Psoas muscle (tissue), 8 donors: ENCODE measurements around the gene MRPS7. TPM values are rescaled to one million over a fixed set of nuclear protein-coding genes. Genes with fewer than 3 reads are reported as not detected.

ENCODE experiments used
- ATAC-seq, 4 donors: fragments of 200-7000 bp; cut with Tn5 transposase; one replicate each; pipeline ENCODE4 v1.9.1; 2020; ENCODE audit warnings: moderate library complexity in 3 of 4, mild to moderate bottlenecking in 2 of 4
- DNase-seq, 2 donors: peaks; one replicate each; pipeline ENCODE4 v3.0.0-alpha.2; 2020
- H3K27ac ChIP-seq: fragments of 200-600 bp; one replicate; pipeline ENCODE4 v1.8.0; 2022
- H3K27me3 ChIP-seq, 3 donors: fragments of 200-600 bp in 1 of 3; one replicate each; pipeline versions ENCODE4 v1.6.1 to v1.8.0; 2013 to 2022; ENCODE audit warnings: low read length in 2 of 3, mild to moderate bottlenecking in 2 of 3, moderate library complexity in 1 of 3; ENCODE audit not compliant: insufficient read depth in 3 of 3
- H3K36me3 ChIP-seq, 2 donors: fragments of 200-600 bp in 1 of 2; one replicate each; pipeline versions ENCODE4 v1.6.1 to v1.8.0; 2013 to 2022; ENCODE audit warnings: low read depth in 1 of 2, mild to moderate bottlenecking in 1 of 2, moderate library complexity in 1 of 2; ENCODE audit not compliant: insufficient read depth in 1 of 2
- H3K4me1 ChIP-seq: fragments of 200-600 bp; one replicate; pipeline ENCODE4 v1.8.0; 2022
- H3K4me3 ChIP-seq: fragments of 200-600 bp; one replicate; pipeline ENCODE4 v1.8.0; 2022; ENCODE audit warnings: mild to moderate bottlenecking
- H3K9me3 ChIP-seq: fragments of 200-600 bp; one replicate; pipeline ENCODE4 v1.8.0; 2022
- WGBS, 3 donors: extraction: QIAGEN DNeasy Blood & Tissue Kit; methylation state at CpG; one replicate each; pipeline versions ENCODE4 v1.1.6 to v1.1.7; 2013; 5-methylcytosine and 5-hydroxymethylcytosine counted together
- intact Hi-C, 2 donors: fragments of 100-400 bp; cut with DNase I; formaldehyde crosslinking; loops; one replicate each; pipeline versions ENCODE4 v1.11.0 to v1.14.2; 2022
- polyA plus RNA-seq, 3 donors: library from polyadenylated mRNA; stranded (reverse); fragments of 200-250 nt; gene quantifications; one replicate each; pipeline ENCODE4 v1.2.3, GENCODE V29; 2013
- total RNA-seq, 4 donors: library from RNA; stranded (reverse); fragmentation: NEBNext Ultra II Directional in 2 of 4; extraction: Animal tissue kit (Norgen Biotek cat#: 25700) in 2 of 4; gene quantifications; one replicate each; pipeline versions ENCODE4 v1.2.1 to v1.2.4, GENCODE V29; 2021 to 2023
- TF ChIP-seq, protein P1 (sequence below): fragments of 200-600 bp; IDR thresholded peaks from one replicate; pipeline ENCODE4 v1.8.0; 2022; ENCODE audit warnings: antibody characterized with exemption
- donor health status: healthy with polysubstance abuse.
- donor health status: DM: no; HTN: no; CAD: no; lungs with moderate emphysema.
- donor health status: Bipolar disorder and iron deficiency.
- donor health status: healthy.
- donor health status: DM: yes; HTN: yes; CAD: no.
- donor health status: DM: no; HTN: no; CAD: no.
- donor health status: DM: no; HTN: no; CAD: no.
- donor health status: DM: yes; HTN: yes; CAD: no.

The MRPS7 gene
- total and polyA plus RNA-seq, 7 donors = 98.2 to 165 (median 122) TPM

DNA sequence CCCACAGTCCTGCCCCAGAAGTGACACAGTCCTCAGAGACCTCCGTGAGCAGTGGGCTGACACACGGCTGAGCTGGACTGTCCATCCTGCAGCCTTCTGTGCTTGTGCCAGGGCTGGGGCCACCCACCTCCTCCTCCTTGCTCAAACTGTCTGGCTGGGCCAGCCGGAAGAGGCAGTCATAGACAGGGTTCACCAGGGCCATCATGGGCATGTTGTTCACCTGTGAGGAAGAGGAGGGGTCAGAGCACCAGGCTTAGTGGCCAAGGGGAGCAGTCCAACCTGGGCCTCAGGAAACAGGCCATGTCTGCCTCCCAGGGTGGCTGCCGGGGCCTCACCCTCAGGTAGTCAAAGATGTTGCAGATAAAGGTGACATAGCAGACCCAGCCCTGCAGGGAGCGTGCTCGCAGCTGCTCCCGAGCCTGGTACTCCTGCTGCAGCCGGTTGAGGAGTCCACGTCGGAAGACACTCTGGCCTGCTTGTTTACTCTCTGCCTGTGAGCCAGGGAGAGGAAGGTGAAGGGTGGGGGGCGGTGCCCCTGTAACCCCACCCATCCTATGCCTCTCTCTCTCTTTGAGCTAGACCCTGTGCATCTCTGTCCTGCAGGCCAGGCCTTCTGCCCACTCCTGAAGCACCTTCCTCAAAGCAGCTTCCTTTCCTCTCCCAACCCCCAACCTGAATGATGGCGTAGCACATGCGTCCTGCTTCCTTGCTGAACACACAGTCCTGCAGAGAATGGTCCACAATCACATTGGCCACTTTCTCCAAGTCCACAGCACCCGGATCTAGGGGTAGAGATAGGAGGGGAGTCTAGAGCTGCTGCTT is 5.9 kb downstream of the MRPS7 start:
- Histone ChIP-seq H3K4me1 (peaks cover 29% of the 10 kb centered on the region), H3K4me3 (no peak overlapping the region), H3K27ac (no peak overlapping the region), H3K27me3 (no peaks in the 10 kb centered on the region), H3K9me3 (no peaks in the 10 kb centered on the region), H3K36me3 (peaks cover 3 to 54% of the 10 kb centered on the region in 2 donors)
- peak in 1 of 2 donors; percentile 39 for DNase-seq
- intact Hi-C loops = no loop called here
- WGBS, 3 donors = 33 to 43% (median 41%) methylated on average over 14 of the region's 14 CpGs
- no peak for ATAC-seq
- TF ChIP-seq, protein P1, sequence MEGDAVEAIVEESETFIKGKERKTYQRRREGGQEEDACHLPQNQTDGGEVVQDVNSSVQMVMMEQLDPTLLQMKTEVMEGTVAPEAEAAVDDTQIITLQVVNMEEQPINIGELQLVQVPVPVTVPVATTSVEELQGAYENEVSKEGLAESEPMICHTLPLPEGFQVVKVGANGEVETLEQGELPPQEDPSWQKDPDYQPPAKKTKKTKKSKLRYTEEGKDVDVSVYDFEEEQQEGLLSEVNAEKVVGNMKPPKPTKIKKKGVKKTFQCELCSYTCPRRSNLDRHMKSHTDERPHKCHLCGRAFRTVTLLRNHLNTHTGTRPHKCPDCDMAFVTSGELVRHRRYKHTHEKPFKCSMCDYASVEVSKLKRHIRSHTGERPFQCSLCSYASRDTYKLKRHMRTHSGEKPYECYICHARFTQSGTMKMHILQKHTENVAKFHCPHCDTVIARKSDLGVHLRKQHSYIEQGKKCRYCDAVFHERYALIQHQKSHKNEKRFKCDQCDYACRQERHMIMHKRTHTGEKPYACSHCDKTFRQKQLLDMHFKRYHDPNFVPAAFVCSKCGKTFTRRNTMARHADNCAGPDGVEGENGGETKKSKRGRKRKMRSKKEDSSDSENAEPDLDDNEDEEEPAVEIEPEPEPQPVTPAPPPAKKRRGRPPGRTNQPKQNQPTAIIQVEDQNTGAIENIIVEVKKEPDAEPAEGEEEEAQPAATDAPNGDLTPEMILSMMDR = no peak

DNA sequence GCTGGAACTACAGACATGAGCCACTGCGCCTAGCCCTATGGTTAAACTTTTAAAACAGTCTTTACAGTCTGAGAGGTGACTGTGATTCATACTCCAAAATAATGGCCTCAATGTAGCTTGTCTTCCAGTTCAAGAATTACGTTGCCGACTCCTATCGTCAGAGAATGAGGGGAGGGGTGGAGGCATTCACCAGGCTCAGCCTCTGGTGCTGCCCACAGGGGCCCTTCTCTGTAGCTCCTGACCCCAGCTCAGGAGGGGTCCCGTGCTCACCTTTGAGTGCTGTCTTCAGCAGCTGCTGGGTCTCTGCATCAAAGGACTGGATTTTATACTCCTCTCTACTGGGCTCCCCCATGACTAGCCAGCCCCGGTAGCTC is 8.2 kb downstream of the MRPS7 start:
- WGBS, 3 donors = 21 to 25% (median 23%) methylated on average over 6 of the region's 6 CpGs
- Histone ChIP-seq H3K27ac (peak overlapping the region; percentile 97), H3K27me3 (no peaks in the 10 kb centered on the region), H3K4me3 (peak overlapping the region; percentile 77), H3K4me1 (peaks cover 22% of the 10 kb centered on the region), H3K36me3 (peaks cover 3 to 49% of the 10 kb centered on the region in 2 donors), H3K9me3 (no peaks in the 10 kb centered on the region)
- ATAC-seq (peak in 2 of 4 donors; percentile 0 to 1), DNase-seq (no peak)
- TF ChIP-seq, protein P1 = no peak
- intact Hi-C loops = loop anchor here in 1 of 2 donors (5.0 kb wide), 1 partner anchor 63 kb away; the partner anchor contains the start of gene NUP85

DNA sequence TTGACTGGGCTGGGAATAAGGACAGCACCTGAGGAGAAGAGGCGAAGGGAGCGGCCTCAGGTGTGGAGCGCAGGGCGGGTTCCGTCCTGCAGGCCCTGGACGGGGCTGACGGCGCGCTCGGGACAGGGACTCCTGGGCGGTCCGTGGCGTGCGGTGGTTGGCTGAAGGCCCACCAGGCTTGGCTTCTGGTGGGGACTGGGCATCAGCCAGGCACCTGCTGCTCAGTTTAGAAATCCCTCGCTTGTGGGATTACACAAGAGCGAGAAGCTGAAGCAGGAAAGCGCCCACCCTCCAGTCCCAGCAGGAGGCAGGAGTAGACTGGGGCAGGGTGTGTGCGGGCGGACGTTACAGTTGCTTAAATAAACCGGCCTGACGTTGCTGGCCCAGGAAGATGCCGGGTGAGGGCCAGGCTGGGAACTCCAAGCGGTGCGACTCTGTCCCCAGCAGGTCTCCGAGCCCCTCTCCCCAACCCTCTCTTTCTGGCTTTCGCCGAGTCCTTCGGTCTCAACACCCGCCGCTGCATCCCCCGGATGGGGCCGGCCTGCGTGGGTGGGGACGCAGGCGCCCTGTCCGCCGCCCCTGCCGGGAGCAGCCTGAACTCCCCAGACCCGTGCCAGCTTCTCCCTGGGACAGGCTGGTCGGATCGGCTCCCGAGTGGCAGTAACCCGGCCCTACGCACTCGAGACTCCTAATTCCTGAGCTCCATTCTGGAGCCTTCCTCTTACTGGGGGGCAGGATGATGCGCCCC is 8.7 kb downstream of the MRPS7 start:
- intact Hi-C loops = loop anchor here in 1 of 2 donors (5.0 kb wide), 1 partner anchor 63 kb away; the partner anchor contains the start of gene NUP85
- Histone ChIP-seq H3K27me3 (no peaks in the 10 kb centered on the region), H3K9me3 (no peaks in the 10 kb centered on the region), H3K4me3 (peak overlapping the region; percentile 77), H3K27ac (peak overlapping the region; percentile 97), H3K36me3 (peaks cover 3 to 49% of the 10 kb centered on the region in 2 donors), H3K4me1 (peaks cover 22% of the 10 kb centered on the region)
- 0 to 1% (median 0%) methylated on average over 36 to 47 of the region's 47 CpGs for WGBS, 3 donors
- DNase-seq (peak; percentile 82 to 93), ATAC-seq (peak; percentile 75 to 82 (median 77))
- TF ChIP-seq, protein P1 = peak; percentile 8

DNA sequence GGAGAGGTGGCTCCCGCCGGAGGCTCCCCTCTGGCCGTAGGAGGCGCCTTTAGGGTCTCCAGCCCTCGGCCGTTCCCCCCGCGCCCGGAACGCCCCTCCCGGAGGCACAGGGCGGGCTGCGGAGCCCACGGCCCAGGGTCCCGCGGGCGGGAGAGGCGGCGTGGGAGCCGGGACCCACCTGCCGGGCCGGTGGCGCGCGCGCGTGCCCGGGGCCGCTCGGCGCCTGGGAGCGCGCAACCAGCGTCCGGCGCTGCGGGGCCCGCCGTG is 9.2 kb downstream of the MRPS7 start, which contains the start of gene MIF4GD:
Gene MIF4GD (minus strand): TSS at position 266 of the 267 bp plus-strand sequence. CDS start 1,036 bp downstream, outside the sequence.
- H3K4me1 ChIP-seq = peaks cover 22% of the 10 kb centered on the region
- WGBS, 3 donors = 0 to 3% (median 0%) methylated on average over 6 to 39 of the region's 39 CpGs

More for the DNA sequence above, 9.2 kb downstream of the MRPS7 start, which contains the start of gene MIF4GD:
- peak within 1 kb of the TSS; percentile 77 for H3K4me3 ChIP-seq
- no peaks in the 10 kb centered on the region for H3K27me3 ChIP-seq
- no peak for DNase-seq
- H3K27ac ChIP-seq = peak within 1 kb of the TSS; percentile 97
- no peak for ATAC-seq
- intact Hi-C loops = loop anchor here in 1 of 2 donors (5.0 kb wide), 1 partner anchor 64 kb away; the partner anchor contains the start of gene NUP85
- peaks cover 0 to 46% of the 10 kb centered on the region in 2 donors for H3K36me3 ChIP-seq
- TF ChIP-seq, protein P1 = no peak
- no peaks in the 10 kb centered on the region for H3K9me3 ChIP-seq
